ENCODE measurements around the gene RITA1. TPM values are rescaled to one million over a fixed set of nuclear protein-coding genes. Genes with fewer than 3 reads are reported as not detected.

RITA1 gene
- total RNA-seq, 1 experiment from 2014 or later, result 33.6 TPM

DNA sequence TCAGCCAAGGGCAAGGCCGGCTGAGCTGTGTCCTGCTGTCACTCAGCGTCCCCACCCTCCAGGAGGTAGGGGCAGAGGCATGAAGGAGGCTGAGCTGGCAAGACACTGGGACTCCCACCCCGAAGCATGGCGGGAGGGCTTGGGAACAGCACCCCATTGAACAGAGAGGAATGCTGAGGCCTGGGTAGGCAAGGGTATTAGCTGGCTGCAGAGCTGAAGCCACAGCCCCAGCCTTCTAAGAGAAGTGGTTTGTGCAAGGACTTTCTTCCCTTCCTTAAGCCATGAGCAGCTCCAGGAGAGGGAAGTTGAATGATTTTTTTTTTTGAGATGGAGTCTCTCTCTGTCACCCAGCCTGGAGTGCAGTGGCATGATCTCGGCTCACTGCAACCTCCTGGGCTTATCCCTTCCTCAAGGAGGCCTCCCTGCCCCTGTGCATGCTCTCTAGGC, 42.6 kb upstream of the RITA1 start:
- Histone ChIP-seq H3K9me3 (no peaks in the 10 kb centered on the region), H3K36me3 (ENCODE audit: control insufficient read depth, insufficient read depth, low read length) (no peaks in the 10 kb centered on the region), H3K4me1 (no peaks in the 10 kb centered on the region), H3K27me3 (replicated peaks; ENCODE audit: control insufficient read depth, insufficient read depth, low read length) (no peaks in the 10 kb centered on the region), H3K4me3 (ENCODE audit: low read depth, low read length) (no peak overlapping the region)
- intact Hi-C loops (cut with micrococcal nuclease; ENCODE audit: unreplicated experiment), result no loop called here
- Mint-ChIP-seq H3K4me1 (ENCODE audit: low read depth, unreplicated experiment) (no peaks in the 10 kb centered on the region), H3K27ac (ENCODE audit: unreplicated experiment) (no peak overlapping the region), H3K27me3 (ENCODE audit: insufficient read depth, unreplicated experiment) (peaks cover 4% of the 10 kb centered on the region), H3K36me3 (ENCODE audit: insufficient read depth, unreplicated experiment) (no peaks in the 10 kb centered on the region), H3K9me3 (ENCODE audit: unreplicated experiment) (no peaks in the 10 kb centered on the region), H3K4me3 (ENCODE audit: unreplicated experiment) (no peak overlapping the region)
- no TSS peak for BruUV-seq (replicated peaks)
- DNase-seq, result no peak
- CTCF ChIA-PET, result no interaction called here
- TF ChIP-seq, protein P1, sequence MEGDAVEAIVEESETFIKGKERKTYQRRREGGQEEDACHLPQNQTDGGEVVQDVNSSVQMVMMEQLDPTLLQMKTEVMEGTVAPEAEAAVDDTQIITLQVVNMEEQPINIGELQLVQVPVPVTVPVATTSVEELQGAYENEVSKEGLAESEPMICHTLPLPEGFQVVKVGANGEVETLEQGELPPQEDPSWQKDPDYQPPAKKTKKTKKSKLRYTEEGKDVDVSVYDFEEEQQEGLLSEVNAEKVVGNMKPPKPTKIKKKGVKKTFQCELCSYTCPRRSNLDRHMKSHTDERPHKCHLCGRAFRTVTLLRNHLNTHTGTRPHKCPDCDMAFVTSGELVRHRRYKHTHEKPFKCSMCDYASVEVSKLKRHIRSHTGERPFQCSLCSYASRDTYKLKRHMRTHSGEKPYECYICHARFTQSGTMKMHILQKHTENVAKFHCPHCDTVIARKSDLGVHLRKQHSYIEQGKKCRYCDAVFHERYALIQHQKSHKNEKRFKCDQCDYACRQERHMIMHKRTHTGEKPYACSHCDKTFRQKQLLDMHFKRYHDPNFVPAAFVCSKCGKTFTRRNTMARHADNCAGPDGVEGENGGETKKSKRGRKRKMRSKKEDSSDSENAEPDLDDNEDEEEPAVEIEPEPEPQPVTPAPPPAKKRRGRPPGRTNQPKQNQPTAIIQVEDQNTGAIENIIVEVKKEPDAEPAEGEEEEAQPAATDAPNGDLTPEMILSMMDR (IDR thresholded peaks at IDR 0.05; ENCODE audit: insufficient read depth in 1 of 2, low read depth in 1 of 2, low read length in 1 of 2, severe bottlenecking in 1 of 2, unreplicated experiment in 1 of 2), result no peak
- POLR2A ChIA-PET, result no interaction called here

DNA sequence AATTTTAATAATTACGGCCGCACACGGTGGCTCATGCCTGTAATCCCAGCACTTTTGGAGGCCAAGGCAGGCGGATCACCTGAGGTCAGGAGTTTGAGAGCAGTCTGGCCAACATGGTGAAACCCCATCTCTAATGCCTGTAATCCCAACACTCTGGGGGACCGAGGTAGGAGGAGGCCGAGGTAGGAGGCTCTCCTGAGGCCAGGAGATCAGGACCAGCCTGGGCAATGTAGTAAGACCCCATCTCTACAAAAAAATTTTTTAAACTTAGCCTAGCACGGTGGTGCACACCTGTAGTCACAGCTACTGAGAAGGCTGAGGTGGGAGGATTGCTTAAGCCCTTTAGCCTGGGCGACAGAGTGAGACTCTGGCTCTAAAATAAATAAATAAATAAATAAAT, 41.6 kb upstream of the RITA1 start:
- CTCF ChIA-PET, result no interaction called here
- Mint-ChIP-seq H3K36me3 (ENCODE audit: insufficient read depth, unreplicated experiment) (no peaks in the 10 kb centered on the region), H3K27me3 (ENCODE audit: insufficient read depth, unreplicated experiment) (peaks cover 4% of the 10 kb centered on the region), H3K4me1 (ENCODE audit: low read depth, unreplicated experiment) (no peaks in the 10 kb centered on the region), H3K27ac (ENCODE audit: unreplicated experiment) (no peak overlapping the region), H3K4me3 (ENCODE audit: unreplicated experiment) (no peak overlapping the region), H3K9me3 (ENCODE audit: unreplicated experiment) (no peaks in the 10 kb centered on the region)
- Histone ChIP-seq H3K9me3 (no peaks in the 10 kb centered on the region), H3K4me1 (no peaks in the 10 kb centered on the region), H3K27me3 (replicated peaks; ENCODE audit: control insufficient read depth, insufficient read depth, low read length) (no peaks in the 10 kb centered on the region), H3K36me3 (ENCODE audit: control insufficient read depth, insufficient read depth, low read length) (no peaks in the 10 kb centered on the region), H3K4me3 (ENCODE audit: low read depth, low read length) (no peak overlapping the region)
- TF ChIP-seq, protein P1 (IDR thresholded peaks at IDR 0.05; ENCODE audit: insufficient read depth in 1 of 2, low read depth in 1 of 2, low read length in 1 of 2, severe bottlenecking in 1 of 2, unreplicated experiment in 1 of 2), result no peak
- no TSS peak for BruUV-seq (replicated peaks)
- DNase-seq, result no peak
- POLR2A ChIA-PET, result no interaction called here
- intact Hi-C loops (cut with micrococcal nuclease; ENCODE audit: unreplicated experiment), result no loop called here

DNA sequence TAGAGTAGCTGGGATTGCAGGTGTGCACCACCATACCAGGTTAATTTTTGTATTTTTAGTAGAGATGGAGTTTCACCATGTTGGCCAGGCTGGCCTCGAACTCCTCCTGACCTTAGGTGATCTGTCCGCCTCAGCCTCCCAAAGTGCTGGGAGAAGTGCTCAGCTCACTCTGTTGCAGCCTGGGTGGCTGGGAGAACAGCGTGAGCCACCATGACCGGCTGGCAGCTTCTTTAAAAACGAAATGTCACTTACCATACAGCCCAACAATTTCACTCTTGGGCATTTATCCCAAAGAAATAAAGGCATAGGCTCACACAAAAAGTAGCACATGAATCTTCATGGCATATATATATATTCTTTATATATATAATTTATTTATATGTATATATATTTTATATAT, 40.7 kb upstream of the RITA1 start:
- ChIA-PET POLR2A (no interaction called here), CTCF (no interaction called here)
- no peaks in the 10 kb centered on the region for H3K36me3 ChIP-seq (ENCODE audit: control insufficient read depth, insufficient read depth, low read length)
- no peaks in the 10 kb centered on the region for H3K9me3 ChIP-seq
- BruUV-seq (replicated peaks), result no TSS peak
- H3K27me3 ChIP-seq (replicated peaks; ENCODE audit: control insufficient read depth, insufficient read depth, low read length), result no peaks in the 10 kb centered on the region
- DNase-seq, result no peak
- H3K9me3 Mint-ChIP-seq (ENCODE audit: unreplicated experiment), result no peaks in the 10 kb centered on the region
- H3K27ac Mint-ChIP-seq (ENCODE audit: unreplicated experiment), result no peak overlapping the region
- peaks cover 4% of the 10 kb centered on the region for H3K27me3 Mint-ChIP-seq (ENCODE audit: insufficient read depth, unreplicated experiment)
- H3K36me3 Mint-ChIP-seq (ENCODE audit: insufficient read depth, unreplicated experiment), result no peaks in the 10 kb centered on the region
- intact Hi-C loops (cut with micrococcal nuclease; ENCODE audit: unreplicated experiment), result no loop called here
- no peaks in the 10 kb centered on the region for H3K4me1 Mint-ChIP-seq (ENCODE audit: low read depth, unreplicated experiment)
- no peak overlapping the region for H3K4me3 ChIP-seq (ENCODE audit: low read depth, low read length)
- peaks cover 7% of the 10 kb centered on the region for H3K4me1 ChIP-seq
- TF ChIP-seq, protein P1 (IDR thresholded peaks at IDR 0.05; ENCODE audit: insufficient read depth in 1 of 2, low read depth in 1 of 2, low read length in 1 of 2, severe bottlenecking in 1 of 2, unreplicated experiment in 1 of 2), result no peak
- no peak overlapping the region for H3K4me3 Mint-ChIP-seq (ENCODE audit: unreplicated experiment)
